Activated CD8-positive, alpha-beta memory T cell treated with anti-CD3 and anti-CD28 coated beads for 24 hours (primary cell): ENCODE data around the gene PDZK1.
A peak's percentile ranks its signal among the peaks of the same experiment; 100 is the strongest.
"Not testable (repeated sequence)": the region's sequence is repeated elsewhere in the genome, so short reads cannot be mapped to it uniquely, and the experiment has no call there.

ENCODE experiments used
- DNase-seq: peaks from one replicate; pipeline ENCODE4 v3.0.0-alpha.2; 2020

Gene PDZK1

GRCh38 chr1:145710291-145711027, 3.3 kb upstream of the PDZK1 start:
- no peak for DNase-seq

- DNase-seq: no peak
These were observed 895 bp upstream of the PDZK1 start for GRCh38 chr1:145708063-145708462.

GRCh38 chr1:145706086-145706664, 993 bp downstream of the PDZK1 start:
- DNase-seq: no peak

GRCh38 chr1:145705622-145706021, 1.5 kb downstream of the PDZK1 start:
- DNase-seq: no peak

DNA sequence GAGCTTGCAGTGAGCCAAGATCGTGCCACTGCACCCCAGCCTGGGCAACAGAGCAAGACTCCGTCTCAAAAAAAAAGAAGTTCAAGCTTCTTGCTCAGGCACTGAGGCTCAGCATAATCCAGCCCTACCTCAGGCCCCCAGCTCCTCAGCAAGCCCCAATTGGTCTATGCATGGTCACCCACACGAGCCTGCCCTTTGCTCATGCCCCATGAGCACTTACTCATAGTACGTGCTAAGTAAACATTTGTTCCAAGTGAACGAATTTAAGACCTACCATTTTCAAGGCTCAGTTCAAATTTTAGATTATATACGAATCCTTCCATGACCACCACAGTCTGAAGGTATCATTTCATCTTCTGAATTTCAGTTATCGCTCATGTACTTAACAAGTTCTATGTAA, 4.3 kb downstream of the PDZK1 start:
- no peak for DNase-seq

GRCh38 chr1:145702052-145702451, 5.1 kb downstream of the PDZK1 start:
- no peak for DNase-seq

- no peak for DNase-seq
These were observed 5.8 kb downstream of the PDZK1 start for GRCh38 chr1:145701306-145701862.

DNA sequence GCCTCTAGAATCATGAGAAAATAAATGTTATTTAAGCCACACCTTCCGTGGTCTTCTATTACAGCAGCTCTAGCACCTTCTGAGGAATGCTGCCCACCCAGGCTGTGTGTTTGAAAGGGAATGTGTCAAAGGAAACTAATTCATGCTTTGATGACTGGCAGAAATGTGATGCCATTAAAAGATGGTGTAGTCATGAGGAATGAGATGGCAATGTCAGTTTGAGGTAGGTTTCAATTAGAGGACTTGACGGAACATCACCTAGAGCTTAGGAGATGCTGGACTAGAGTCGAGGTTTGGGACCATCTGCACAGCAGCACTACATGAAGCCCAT, 10.6 kb downstream of the PDZK1 start:
- no peak for DNase-seq

- no peak for DNase-seq
These were observed 11.1 kb downstream of the PDZK1 start for GRCh38 chr1:145695821-145696629.

- peak; percentile 11 for DNase-seq
These were observed 14.3 kb downstream of the PDZK1 start for GRCh38 chr1:145692785-145693443.

DNA sequence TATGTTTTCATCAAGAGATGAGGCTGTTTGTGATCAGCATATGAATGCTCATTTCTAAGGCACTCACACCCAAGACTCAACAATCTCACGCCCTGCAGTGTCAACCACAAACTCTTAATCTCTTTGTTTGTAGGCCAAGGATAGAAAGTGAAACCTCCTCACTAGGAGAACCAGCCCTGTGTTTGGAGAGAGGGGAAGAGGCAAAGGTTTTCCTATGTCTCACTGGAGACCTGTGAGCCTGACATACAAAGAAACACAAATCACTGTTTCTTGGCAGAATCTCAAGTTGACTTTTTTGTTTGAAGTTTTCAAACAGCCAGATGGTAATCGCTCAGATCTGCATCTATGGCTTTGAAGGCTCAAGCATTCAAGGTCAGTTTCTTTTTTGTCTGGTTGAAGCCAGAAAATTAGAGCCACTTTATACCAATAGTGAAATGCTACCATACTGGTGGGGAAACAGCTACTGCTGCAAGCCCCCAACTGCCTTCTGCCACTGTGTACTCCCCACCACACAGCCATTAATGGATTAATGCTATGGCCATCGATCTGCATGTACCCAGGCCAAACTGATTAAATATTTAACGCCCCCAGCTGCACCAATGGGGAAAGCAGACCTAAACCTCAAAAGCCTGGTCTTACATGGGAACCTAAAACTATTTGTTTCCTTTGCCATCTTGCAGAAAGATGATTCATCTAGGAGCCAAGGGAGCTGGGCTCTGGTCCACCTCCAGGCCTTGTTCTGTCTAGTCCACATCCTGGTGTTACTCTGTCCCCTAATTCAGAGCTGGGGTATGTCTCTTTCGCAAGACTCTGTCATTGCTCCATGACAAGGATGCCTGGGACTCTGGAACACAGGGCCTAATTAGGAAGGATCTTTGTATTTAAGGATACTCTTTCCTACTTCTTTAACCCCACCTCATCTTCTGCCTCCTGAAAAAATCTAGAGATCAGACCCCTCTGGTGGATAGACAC, 16.3 kb downstream of the PDZK1 start:
- DNase-seq: no peak

GRCh38 chr1:145689922-145690321, 17.2 kb downstream of the PDZK1 start:
- DNase-seq: no peak

DNA sequence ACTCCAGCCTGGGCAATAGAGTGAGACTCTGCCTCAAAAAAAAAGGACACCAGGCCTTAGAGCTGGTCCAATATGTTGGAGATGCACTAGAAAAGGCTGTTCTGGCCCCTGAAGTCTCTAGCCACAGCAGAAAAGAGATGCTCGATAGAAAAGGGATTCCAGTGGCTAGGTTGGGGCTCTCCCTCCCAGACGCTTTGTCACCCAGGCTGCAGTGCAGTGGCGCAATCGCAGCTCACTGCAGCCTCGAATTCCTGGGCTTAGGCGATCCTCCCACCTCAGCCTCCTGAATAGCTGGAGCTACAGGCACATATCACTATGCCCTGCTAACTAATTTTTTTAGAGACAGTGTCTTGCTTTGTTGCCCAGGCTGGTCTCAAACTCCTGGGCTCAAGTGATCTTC, 18.2 kb downstream of the PDZK1 start:
- no peak for DNase-seq

DNA sequence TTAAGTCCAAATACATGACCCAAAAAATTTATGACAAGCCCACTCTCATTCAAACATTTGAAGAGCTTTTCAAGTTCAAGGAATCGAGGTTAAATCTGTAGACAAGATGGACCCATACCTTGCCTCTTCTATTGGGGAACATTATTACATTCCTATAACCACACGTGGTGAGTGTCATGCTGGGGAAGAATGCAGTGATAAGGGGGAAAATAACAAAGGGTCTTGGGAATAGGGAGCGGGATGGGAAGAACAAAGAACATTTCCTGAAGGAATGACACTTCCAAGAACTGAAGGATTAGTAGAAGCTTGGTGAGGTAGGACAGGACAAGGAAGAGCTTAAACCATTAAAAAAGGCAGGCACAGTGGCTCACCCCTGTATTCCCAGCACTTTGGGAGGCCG, 18.8 kb downstream of the PDZK1 start:
- no peak for DNase-seq

GRCh38 chr1:145686078-145686477, 21.1 kb downstream of the PDZK1 start:
- not testable (repeated sequence) for DNase-seq

DNA sequence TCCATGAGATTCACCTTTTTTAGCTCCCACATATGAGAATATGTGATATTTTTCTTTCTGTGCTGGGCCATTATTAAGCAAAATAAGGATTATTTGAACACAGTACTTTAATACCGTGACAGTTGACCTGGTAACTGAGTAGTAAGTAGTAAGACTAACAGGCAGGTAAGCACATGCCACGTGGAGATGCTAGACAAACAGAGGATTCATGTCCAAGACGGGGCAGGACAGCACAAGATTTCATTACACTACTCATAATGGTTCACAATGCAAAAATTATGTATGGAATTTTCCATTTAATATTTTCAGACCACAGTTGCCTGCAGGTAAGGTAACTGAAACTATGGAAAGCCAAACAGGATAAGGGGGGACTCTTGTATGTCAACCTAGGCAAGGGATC, 22.3 kb downstream of the PDZK1 start:
- not testable (repeated sequence) for DNase-seq

DNA sequence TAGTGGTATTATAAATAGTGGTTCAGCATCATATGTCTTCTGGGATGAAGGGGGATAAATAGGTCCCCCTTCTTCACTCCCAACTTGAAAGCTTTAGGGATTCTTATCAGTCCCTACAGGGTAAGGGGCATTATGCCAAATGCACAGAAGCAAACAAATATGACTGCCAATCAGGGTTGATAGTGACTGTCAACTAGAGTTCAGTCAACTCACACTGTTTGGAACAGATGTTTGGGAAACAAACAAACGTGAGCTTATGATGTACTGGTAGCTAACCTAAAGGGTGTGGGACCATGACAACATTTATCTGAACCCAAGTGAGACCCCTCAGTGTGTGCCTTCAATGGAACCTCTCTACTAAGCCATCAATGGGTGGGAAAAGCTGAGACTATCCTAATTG, 34.0 kb downstream of the PDZK1 start:
- not testable (repeated sequence) for DNase-seq

DNA sequence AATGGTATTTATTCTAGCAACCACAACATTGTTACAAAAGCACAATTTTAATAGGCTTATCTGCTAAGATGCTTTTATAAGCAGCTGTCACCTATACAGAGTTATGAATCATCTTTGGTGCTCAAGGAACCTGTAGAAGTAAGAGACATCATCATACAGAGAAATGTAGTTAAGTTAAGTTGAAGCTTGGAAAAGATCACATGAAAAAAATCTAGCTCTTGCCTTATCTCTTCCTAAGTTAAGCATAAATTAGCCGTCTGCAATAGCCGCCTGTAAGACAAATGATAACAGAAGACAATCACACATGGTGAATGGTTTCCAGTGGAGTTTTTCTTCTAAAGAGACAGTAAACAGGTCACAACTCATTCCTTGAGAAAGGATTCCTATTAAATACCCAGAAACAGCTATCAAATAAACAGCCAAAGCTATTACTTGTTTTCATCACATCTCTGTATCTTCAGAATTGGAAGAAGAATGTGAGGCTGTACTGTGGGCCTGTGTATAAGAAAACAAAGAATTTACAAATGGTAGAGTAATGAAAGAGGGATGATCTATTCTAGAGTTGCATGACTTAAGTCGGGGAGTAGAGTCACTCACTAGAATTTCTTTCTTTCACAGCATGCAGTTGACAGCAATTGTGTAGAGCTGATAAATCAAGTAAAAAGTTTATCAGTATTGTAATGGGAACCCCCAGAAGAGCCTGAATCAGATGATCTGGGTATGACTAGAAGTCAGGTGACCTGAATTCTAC, 36.0 kb downstream of the PDZK1 start:
- DNase-seq: not testable (repeated sequence)

DNA sequence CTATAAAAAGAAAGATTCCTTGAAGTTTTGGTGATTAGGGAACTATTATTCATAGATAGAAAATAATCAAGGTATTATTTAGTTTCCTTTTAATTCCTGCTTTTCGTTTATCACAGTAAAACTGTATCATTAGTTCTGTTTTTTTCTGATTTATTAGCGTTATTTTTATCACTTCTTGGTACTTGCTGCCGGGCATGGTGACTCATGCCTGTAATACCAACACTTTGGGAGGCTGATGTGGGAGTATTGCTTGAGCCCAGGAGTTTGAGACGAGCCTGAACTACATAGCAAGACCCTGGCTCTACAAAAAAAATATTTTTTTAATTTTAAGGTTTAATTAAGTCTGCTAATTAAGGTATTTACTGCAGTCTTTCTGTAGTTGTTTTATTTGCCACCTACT, 42.2 kb downstream of the PDZK1 start:
- DNase-seq: not testable (repeated sequence)

DNA sequence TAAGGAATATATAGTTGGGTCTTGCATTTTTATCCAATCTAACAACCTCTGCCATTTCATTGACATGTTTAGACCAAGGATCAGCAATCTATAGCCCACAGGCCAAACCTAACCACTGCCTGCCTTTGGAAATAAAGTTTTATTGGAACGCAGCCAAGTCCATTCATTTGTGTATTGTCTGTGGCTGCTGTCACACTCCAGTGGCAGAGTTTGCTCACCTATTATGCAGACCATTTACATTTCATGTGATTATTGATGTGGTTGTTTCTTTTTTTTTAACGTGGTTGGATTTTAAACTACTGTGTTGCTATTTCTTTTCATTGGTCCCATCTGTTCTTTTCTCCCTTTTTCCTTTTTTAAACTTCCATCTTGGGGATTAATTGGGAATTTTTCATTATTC, 44.7 kb downstream of the PDZK1 start:
- DNase-seq: not testable (repeated sequence)
